ENCODE data around the gene VPS39. TPM values are rescaled to one million over a fixed set of nuclear protein-coding genes. Genes with fewer than 3 reads are reported as not detected.

Gene VPS39, protein sequence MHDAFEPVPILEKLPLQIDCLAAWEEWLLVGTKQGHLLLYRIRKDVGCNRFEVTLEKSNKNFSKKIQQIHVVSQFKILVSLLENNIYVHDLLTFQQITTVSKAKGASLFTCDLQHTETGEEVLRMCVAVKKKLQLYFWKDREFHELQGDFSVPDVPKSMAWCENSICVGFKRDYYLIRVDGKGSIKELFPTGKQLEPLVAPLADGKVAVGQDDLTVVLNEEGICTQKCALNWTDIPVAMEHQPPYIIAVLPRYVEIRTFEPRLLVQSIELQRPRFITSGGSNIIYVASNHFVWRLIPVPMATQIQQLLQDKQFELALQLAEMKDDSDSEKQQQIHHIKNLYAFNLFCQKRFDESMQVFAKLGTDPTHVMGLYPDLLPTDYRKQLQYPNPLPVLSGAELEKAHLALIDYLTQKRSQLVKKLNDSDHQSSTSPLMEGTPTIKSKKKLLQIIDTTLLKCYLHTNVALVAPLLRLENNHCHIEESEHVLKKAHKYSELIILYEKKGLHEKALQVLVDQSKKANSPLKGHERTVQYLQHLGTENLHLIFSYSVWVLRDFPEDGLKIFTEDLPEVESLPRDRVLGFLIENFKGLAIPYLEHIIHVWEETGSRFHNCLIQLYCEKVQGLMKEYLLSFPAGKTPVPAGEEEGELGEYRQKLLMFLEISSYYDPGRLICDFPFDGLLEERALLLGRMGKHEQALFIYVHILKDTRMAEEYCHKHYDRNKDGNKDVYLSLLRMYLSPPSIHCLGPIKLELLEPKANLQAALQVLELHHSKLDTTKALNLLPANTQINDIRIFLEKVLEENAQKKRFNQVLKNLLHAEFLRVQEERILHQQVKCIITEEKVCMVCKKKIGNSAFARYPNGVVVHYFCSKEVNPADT
- total RNA-seq: 56.7 and 63.8 TPM in 2 replicates

GRCh38 chr15:42207674-42208579 lies at the start of gene VPS39:
VPS39 (minus strand) TSS chr15:42208304; CDS start chr15:42208153, 151 bp downstream.

GRCh38 chr15:42156243-42156922 lies 51.7 kb downstream of the VPS39 start, which contains the start of gene PLA2G4F:
PLA2G4F (minus strand) TSS chr15:42156636; CDS start chr15:42156549, 87 bp downstream.

Other genes with a start within 250 kb of the VPS39 start
- 16.3 and 57.8 TPM in 2 replicates for gene EHD4, start 235.7 kb downstream of the VPS39 start, total RNA-seq
- gene PLA2G4E, start 187.3 kb downstream of the VPS39 start, total RNA-seq: not detected in 2 replicates
- not detected in 2 replicates for gene PLA2G4D, start 113.7 kb downstream of the VPS39 start, total RNA-seq
- not detected in 2 replicates for gene PLA2G4F, start 51.7 kb downstream of the VPS39 start, total RNA-seq
- gene GANC, start 64.9 kb upstream of the VPS39 start, total RNA-seq: 14.6 and 15.4 TPM in 2 replicates
- 58.4 and 71.6 TPM in 2 replicates for gene TMEM87A, start 65.1 kb upstream of the VPS39 start, total RNA-seq
- gene CAPN3, start 151.2 kb upstream of the VPS39 start, total RNA-seq: 0.74 and 4.2 TPM in 2 replicates